Activated CD4-positive, alpha-beta memory T cell treated with anti-CD3 and anti-CD28 coated beads for 36 hours (primary cell): ENCODE measurements around the gene DHX30. TPM values are rescaled to one million over a fixed set of nuclear protein-coding genes. Genes with fewer than 3 reads are reported as not detected.
"Not testable (repeated sequence)": the region's sequence is repeated elsewhere in the genome, so short reads cannot be mapped to it uniquely, and the experiment has no call there.

ENCODE experiments used
- CTCF ChIA-PET: fragments of 350-600 bp; sonication (Branson Sonifier 250); formaldehyde crosslinking; loops from one replicate; lab custom pipeline; 2021; ENCODE audit warnings: antibody characterized with exemption, inconsistent platforms; lab: Charles Lee
- POLR2A ChIA-PET: fragments of 350-600 bp; sonication (Branson Sonifier 250); formaldehyde crosslinking; loops from one replicate; lab custom pipeline; 2021; ENCODE audit warnings: antibody characterized with exemption; lab: Charles Lee
- DNase-seq: peaks from one replicate; pipeline ENCODE4 v3.0.0-alpha.2; 2020
- H3K27ac Mint-ChIP-seq: one replicate; pipeline ENCODE4 v1.8.0; 2021; ENCODE audit warnings: mixed read lengths
- H3K27me3 Mint-ChIP-seq: one replicate; pipeline ENCODE4 v1.8.0; 2021; ENCODE audit warnings: mixed read lengths
- H3K36me3 Mint-ChIP-seq: one replicate; pipeline ENCODE4 v1.8.0; 2021; ENCODE audit warnings: mixed read lengths
- H3K4me1 Mint-ChIP-seq: one replicate; pipeline ENCODE4 v1.8.0; 2021; ENCODE audit warnings: low read depth, mixed read lengths
- H3K4me3 Mint-ChIP-seq: one replicate; pipeline ENCODE4 v1.8.0; 2021; ENCODE audit warnings: mild to moderate bottlenecking, mixed read lengths
- H3K9me3 Mint-ChIP-seq: one replicate; pipeline ENCODE4 v1.8.0; 2021; ENCODE audit warnings: mixed read lengths
- intact Hi-C: fragments of 100-400 bp; cut with micrococcal nuclease; formaldehyde crosslinking; loops from one replicate; pipeline ENCODE4 v1.15.1; 2023
- total RNA-seq, 2 experiments: library from RNA; stranded (reverse); gene quantifications; one replicate each; pipeline ENCODE4 v1.2.3, GENCODE V29; 2021

The DHX30 gene
- total RNA-seq, 2 experiments from 2014 or later: 76.7 to 77.5 TPM

GRCh38 chr3:47874913-47875312 is 72.0 kb downstream of the DHX30 start:
- H3K36me3 Mint-ChIP-seq: peaks cover 17% of the 10 kb centered on the region
- H3K4me1 Mint-ChIP-seq: no peaks in the 10 kb centered on the region
- no peaks in the 10 kb centered on the region for H3K9me3 Mint-ChIP-seq
- H3K27me3 Mint-ChIP-seq: no peaks in the 10 kb centered on the region
- no peak overlapping the region for H3K4me3 Mint-ChIP-seq
- POLR2A ChIA-PET: no interaction called here
- intact Hi-C loops: no loop called here
- DNase-seq: no peak
- no peak overlapping the region for H3K27ac Mint-ChIP-seq
- CTCF ChIA-PET: interaction anchor here (1.7 kb wide), 2 partner anchors 37 to 115 kb away, joined by 4 read pairs; no protein-coding TSS in a partner anchor

GRCh38 chr3:47877290-47877689 is 74.4 kb downstream of the DHX30 start:
- ChIA-PET CTCF (no interaction called here), POLR2A (no interaction called here)
- Mint-ChIP-seq H3K36me3 (peaks cover 8% of the 10 kb centered on the region), H3K27ac (no peak overlapping the region), H3K4me3 (no peak overlapping the region), H3K9me3 (no peaks in the 10 kb centered on the region), H3K4me1 (no peaks in the 10 kb centered on the region), H3K27me3 (no peaks in the 10 kb centered on the region)
- no peak for DNase-seq
- intact Hi-C loops: no loop called here

GRCh38 chr3:47877719-47878118 is 74.8 kb downstream of the DHX30 start:
- ChIA-PET CTCF (no interaction called here), POLR2A (no interaction called here)
- Mint-ChIP-seq H3K27me3 (no peaks in the 10 kb centered on the region), H3K4me3 (no peak overlapping the region), H3K9me3 (no peaks in the 10 kb centered on the region), H3K36me3 (peaks cover 8% of the 10 kb centered on the region), H3K27ac (no peak overlapping the region), H3K4me1 (no peaks in the 10 kb centered on the region)
- no peak for DNase-seq
- intact Hi-C loops: no loop called here

GRCh38 chr3:47882338-47882737 is 79.4 kb downstream of the DHX30 start:
- POLR2A ChIA-PET: interaction anchor here (0.6 kb wide), 1 partner anchor 109 kb away, joined by 3 read pairs; no protein-coding TSS in a partner anchor
- CTCF ChIA-PET: interaction anchor here (0.9 to 1.0 kb wide), 2 partner anchors 57 to 269 kb away, joined by 3 read pairs; no protein-coding TSS in a partner anchor
- intact Hi-C loops: no loop called here
- Mint-ChIP-seq H3K9me3 (no peaks in the 10 kb centered on the region), H3K4me1 (no peaks in the 10 kb centered on the region), H3K36me3 (peaks cover 14% of the 10 kb centered on the region), H3K4me3 (no peak overlapping the region), H3K27me3 (no peaks in the 10 kb centered on the region), H3K27ac (no peak overlapping the region)
- DNase-seq: no peak

- peaks cover 14% of the 10 kb centered on the region for H3K36me3 Mint-ChIP-seq
- no peak overlapping the region for H3K27ac Mint-ChIP-seq
- no peak overlapping the region for H3K4me3 Mint-ChIP-seq
- H3K9me3 Mint-ChIP-seq: no peaks in the 10 kb centered on the region
- intact Hi-C loops: no loop called here
- CTCF ChIA-PET: interaction anchor here (1.0 kb wide), 1 partner anchor 267 kb away, joined by 3 read pairs; no protein-coding TSS in a partner anchor
- no peaks in the 10 kb centered on the region for H3K4me1 Mint-ChIP-seq
- H3K27me3 Mint-ChIP-seq: no peaks in the 10 kb centered on the region
- POLR2A ChIA-PET: no interaction called here
- no peak for DNase-seq
Measured at GRCh38 chr3:47884603-47885002, 81.7 kb downstream of the DHX30 start.

GRCh38 chr3:47885168-47885567 is 82.2 kb downstream of the DHX30 start:
- H3K9me3 Mint-ChIP-seq: no peaks in the 10 kb centered on the region

GRCh38 chr3:47887991-47888390 is 85.1 kb downstream of the DHX30 start:
- H3K4me1 Mint-ChIP-seq, H3K4me3 Mint-ChIP-seq, H3K9me3 Mint-ChIP-seq, H3K27me3 Mint-ChIP-seq, CTCF ChIA-PET, H3K27ac Mint-ChIP-seq, intact Hi-C loops, POLR2A ChIA-PET, DNase-seq: not testable (repeated sequence)
- H3K36me3 Mint-ChIP-seq: peaks cover 22% of the 10 kb centered on the region

More at GRCh38 chr3:47885168-47885567, 82.2 kb downstream of the DHX30 start:
- POLR2A ChIA-PET: no interaction called here
- H3K4me3 Mint-ChIP-seq: no peak overlapping the region
- intact Hi-C loops: no loop called here
- H3K27ac Mint-ChIP-seq: no peak overlapping the region
- H3K36me3 Mint-ChIP-seq: peaks cover 14% of the 10 kb centered on the region
- H3K27me3 Mint-ChIP-seq: no peaks in the 10 kb centered on the region
- CTCF ChIA-PET: no interaction called here
- no peaks in the 10 kb centered on the region for H3K4me1 Mint-ChIP-seq
- no peak for DNase-seq

GRCh38 chr3:47888986-47889757 is 86.2 kb downstream of the DHX30 start:
- Mint-ChIP-seq H3K36me3 (peaks cover 22% of the 10 kb centered on the region), H3K4me3 (no peak overlapping the region), H3K27ac (no peak overlapping the region), H3K9me3 (no peaks in the 10 kb centered on the region), H3K4me1 (no peaks in the 10 kb centered on the region), H3K27me3 (no peaks in the 10 kb centered on the region)
- ChIA-PET CTCF (no interaction called here), POLR2A (no interaction called here)
- DNase-seq: no peak
- intact Hi-C loops: no loop called here

- POLR2A ChIA-PET: no interaction called here
- intact Hi-C loops: no loop called here
Measured at GRCh38 chr3:47890126-47890827, 87.3 kb downstream of the DHX30 start.

GRCh38 chr3:47890828-47891612 is 88.1 kb downstream of the DHX30 start:
- Mint-ChIP-seq H3K9me3 (no peaks in the 10 kb centered on the region), H3K27ac (no peak overlapping the region), H3K27me3 (no peaks in the 10 kb centered on the region), H3K4me1 (no peaks in the 10 kb centered on the region), H3K36me3 (peaks cover 10% of the 10 kb centered on the region), H3K4me3 (no peak overlapping the region)
- POLR2A ChIA-PET: no interaction called here
- CTCF ChIA-PET: interaction anchor here (1.2 to 1.3 kb wide), 2 partner anchors 24 to 99 kb away, joined by 3 to 4 read pairs; no protein-coding TSS in a partner anchor
- intact Hi-C loops: no loop called here
- DNase-seq: no peak

More at GRCh38 chr3:47890126-47890827, 87.3 kb downstream of the DHX30 start:
- CTCF ChIA-PET: interaction anchor here (0.6 to 1.3 kb wide), 3 partner anchors 23 to 125 kb away, joined by 3 to 4 read pairs (median 4); no protein-coding TSS in a partner anchor
- H3K4me1 Mint-ChIP-seq: no peaks in the 10 kb centered on the region
- peaks cover 13% of the 10 kb centered on the region for H3K36me3 Mint-ChIP-seq
- H3K27me3 Mint-ChIP-seq: no peaks in the 10 kb centered on the region
- no peak overlapping the region for H3K27ac Mint-ChIP-seq
- no peak for DNase-seq
- H3K9me3 Mint-ChIP-seq: no peaks in the 10 kb centered on the region
- H3K4me3 Mint-ChIP-seq: no peak overlapping the region

GRCh38 chr3:47891613-47892005 is 88.7 kb downstream of the DHX30 start:
- ChIA-PET POLR2A (no interaction called here), CTCF (interaction anchor here (0.9 kb wide), 1 partner anchor 99 kb away, joined by 3 read pairs; no protein-coding TSS in a partner anchor)
- Mint-ChIP-seq H3K4me3 (no peak overlapping the region), H3K27me3 (no peaks in the 10 kb centered on the region), H3K4me1 (no peaks in the 10 kb centered on the region), H3K27ac (no peak overlapping the region), H3K36me3 (peaks cover 9% of the 10 kb centered on the region), H3K9me3 (no peaks in the 10 kb centered on the region)
- DNase-seq: no peak
- intact Hi-C loops: no loop called here
